H1 (cell line): Measurements from ENCODE around the gene ZBP1. TPM values are rescaled to one million over a fixed set of nuclear protein-coding genes. Genes with fewer than 3 reads are reported as not detected.

ENCODE experiments used
- CTBP2 ChIP-seq: IDR thresholded peaks from 2 replicates; pipeline ENCODE4 v1.7.0; 2011; ENCODE audit warnings: borderline replicate concordance, mild to moderate bottlenecking, moderate library complexity, mixed read lengths, low read length; ENCODE audit not compliant: insufficient read depth, insufficient read length
- EGR1 ChIP-seq: IDR thresholded peaks from 2 replicates; pipeline ENCODE4 v1.6.1; 2011; ENCODE audit warnings: low read depth, low read length, borderline replicate concordance
- EZH2 ChIP-seq: fragments of 200-600 bp; sonication (generic); IDR thresholded peaks from 2 replicates; pipeline ENCODE4 v1.7.1; 2012; ENCODE audit warnings: low read depth, mild to moderate bottlenecking, moderate library complexity, low read length, inconsistent platforms; ENCODE audit not compliant: severe bottlenecking
- JUN ChIP-seq: IDR thresholded peaks from 2 replicates; pipeline ENCODE4 v1.6.1; 2011; ENCODE audit warnings: low read depth, mild to moderate bottlenecking, improper control_type of control experiment, low read length
- KDM1A ChIP-seq: fragments of 200-600, 300-600 bp; sonication (generic); IDR thresholded peaks from 2 replicates; pipeline ENCODE4 v1.7.1; 2016; ENCODE audit warnings: mild to moderate bottlenecking, low read length, borderline replicate concordance
- RBBP5 ChIP-seq: IDR thresholded peaks from 2 replicates; pipeline ENCODE4 v1.7.1; 2012; ENCODE audit warnings: low read depth, mild to moderate bottlenecking, inconsistent platforms, low read length, moderate library complexity, borderline replicate concordance
- SAP30 ChIP-seq: fragments of 300-600 bp; sonication (generic); IDR thresholded peaks from 2 replicates; pipeline ENCODE4 v1.7.1; 2012; ENCODE audit warnings: low read length, moderate library complexity, mild to moderate bottlenecking, inconsistent platforms; ENCODE audit not compliant: insufficient read depth, insufficient replicate concordance
- polyA plus RNA-seq, 7 experiments: library from polyadenylated mRNA; depleted of rRNA in 3 of 7; stranded (reverse) in 5 of 7; unstranded in 2 of 7; fragments of >200 nt in 5 of 7; fragments of 200-250 nt in 2 of 7; gene quantifications; 1 replicate in 5 of 7; 2 replicates in 1 of 7; 4 replicates in 1 of 7; pipeline versions ENCODE4 v1.2.1 to v1.2.3, GENCODE V29; 2011 to 2013; ENCODE audit warnings: missing spikeins in 2 of 7, mixed read lengths in 2 of 7
- total RNA-seq: library from RNA; stranded (reverse); fragmentation: NEBNext Ultra II Directional; extraction: Animal tissue kit (Norgen Biotek cat#: 25700); gene quantifications from 2 replicates; pipeline ENCODE4 v1.2.1, GENCODE V29; 2021
- TF ChIP-seq, protein P1 (sequence below): fragments of 300-600 bp; sonication (generic); IDR thresholded peaks from 2 replicates; pipeline ENCODE4 v1.7.1; 2012; ENCODE audit warnings: low read length, moderate library complexity, mild to moderate bottlenecking, inconsistent platforms; ENCODE audit not compliant: insufficient replicate concordance
- TF ChIP-seq, protein P2 (sequence below): IDR thresholded peaks from 2 replicates; pipeline ENCODE4 v1.6.1; 2012; ENCODE audit warnings: inconsistent platforms

Gene ZBP1
- total and polyA plus RNA-seq, 2 of the 8 experiments (the other 6 are each of a cell fraction or from before 2014, with no cell fraction given) = not detected

DNA sequence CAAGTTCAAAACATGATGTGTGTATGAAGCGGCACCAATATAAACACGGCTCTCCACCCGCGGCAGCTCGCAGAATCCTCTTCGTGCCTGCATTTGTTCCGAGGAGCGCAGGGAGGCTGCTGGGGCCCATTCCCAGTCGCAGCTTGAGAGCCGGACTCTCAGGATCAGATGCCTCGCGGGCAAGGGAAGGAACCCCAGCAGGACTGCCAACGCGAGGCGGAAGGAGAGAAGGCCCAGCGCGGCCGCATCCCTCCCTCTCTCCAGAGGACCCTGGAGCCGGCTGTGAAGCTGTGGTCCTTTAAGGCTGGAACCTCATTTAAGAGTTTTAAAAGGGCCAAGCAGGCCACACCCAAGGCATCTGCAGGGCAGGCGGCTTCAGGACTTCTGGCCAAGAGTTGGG is 44.2 kb upstream of the ZBP1 start (continued):
- TF ChIP-seq, protein P1, sequence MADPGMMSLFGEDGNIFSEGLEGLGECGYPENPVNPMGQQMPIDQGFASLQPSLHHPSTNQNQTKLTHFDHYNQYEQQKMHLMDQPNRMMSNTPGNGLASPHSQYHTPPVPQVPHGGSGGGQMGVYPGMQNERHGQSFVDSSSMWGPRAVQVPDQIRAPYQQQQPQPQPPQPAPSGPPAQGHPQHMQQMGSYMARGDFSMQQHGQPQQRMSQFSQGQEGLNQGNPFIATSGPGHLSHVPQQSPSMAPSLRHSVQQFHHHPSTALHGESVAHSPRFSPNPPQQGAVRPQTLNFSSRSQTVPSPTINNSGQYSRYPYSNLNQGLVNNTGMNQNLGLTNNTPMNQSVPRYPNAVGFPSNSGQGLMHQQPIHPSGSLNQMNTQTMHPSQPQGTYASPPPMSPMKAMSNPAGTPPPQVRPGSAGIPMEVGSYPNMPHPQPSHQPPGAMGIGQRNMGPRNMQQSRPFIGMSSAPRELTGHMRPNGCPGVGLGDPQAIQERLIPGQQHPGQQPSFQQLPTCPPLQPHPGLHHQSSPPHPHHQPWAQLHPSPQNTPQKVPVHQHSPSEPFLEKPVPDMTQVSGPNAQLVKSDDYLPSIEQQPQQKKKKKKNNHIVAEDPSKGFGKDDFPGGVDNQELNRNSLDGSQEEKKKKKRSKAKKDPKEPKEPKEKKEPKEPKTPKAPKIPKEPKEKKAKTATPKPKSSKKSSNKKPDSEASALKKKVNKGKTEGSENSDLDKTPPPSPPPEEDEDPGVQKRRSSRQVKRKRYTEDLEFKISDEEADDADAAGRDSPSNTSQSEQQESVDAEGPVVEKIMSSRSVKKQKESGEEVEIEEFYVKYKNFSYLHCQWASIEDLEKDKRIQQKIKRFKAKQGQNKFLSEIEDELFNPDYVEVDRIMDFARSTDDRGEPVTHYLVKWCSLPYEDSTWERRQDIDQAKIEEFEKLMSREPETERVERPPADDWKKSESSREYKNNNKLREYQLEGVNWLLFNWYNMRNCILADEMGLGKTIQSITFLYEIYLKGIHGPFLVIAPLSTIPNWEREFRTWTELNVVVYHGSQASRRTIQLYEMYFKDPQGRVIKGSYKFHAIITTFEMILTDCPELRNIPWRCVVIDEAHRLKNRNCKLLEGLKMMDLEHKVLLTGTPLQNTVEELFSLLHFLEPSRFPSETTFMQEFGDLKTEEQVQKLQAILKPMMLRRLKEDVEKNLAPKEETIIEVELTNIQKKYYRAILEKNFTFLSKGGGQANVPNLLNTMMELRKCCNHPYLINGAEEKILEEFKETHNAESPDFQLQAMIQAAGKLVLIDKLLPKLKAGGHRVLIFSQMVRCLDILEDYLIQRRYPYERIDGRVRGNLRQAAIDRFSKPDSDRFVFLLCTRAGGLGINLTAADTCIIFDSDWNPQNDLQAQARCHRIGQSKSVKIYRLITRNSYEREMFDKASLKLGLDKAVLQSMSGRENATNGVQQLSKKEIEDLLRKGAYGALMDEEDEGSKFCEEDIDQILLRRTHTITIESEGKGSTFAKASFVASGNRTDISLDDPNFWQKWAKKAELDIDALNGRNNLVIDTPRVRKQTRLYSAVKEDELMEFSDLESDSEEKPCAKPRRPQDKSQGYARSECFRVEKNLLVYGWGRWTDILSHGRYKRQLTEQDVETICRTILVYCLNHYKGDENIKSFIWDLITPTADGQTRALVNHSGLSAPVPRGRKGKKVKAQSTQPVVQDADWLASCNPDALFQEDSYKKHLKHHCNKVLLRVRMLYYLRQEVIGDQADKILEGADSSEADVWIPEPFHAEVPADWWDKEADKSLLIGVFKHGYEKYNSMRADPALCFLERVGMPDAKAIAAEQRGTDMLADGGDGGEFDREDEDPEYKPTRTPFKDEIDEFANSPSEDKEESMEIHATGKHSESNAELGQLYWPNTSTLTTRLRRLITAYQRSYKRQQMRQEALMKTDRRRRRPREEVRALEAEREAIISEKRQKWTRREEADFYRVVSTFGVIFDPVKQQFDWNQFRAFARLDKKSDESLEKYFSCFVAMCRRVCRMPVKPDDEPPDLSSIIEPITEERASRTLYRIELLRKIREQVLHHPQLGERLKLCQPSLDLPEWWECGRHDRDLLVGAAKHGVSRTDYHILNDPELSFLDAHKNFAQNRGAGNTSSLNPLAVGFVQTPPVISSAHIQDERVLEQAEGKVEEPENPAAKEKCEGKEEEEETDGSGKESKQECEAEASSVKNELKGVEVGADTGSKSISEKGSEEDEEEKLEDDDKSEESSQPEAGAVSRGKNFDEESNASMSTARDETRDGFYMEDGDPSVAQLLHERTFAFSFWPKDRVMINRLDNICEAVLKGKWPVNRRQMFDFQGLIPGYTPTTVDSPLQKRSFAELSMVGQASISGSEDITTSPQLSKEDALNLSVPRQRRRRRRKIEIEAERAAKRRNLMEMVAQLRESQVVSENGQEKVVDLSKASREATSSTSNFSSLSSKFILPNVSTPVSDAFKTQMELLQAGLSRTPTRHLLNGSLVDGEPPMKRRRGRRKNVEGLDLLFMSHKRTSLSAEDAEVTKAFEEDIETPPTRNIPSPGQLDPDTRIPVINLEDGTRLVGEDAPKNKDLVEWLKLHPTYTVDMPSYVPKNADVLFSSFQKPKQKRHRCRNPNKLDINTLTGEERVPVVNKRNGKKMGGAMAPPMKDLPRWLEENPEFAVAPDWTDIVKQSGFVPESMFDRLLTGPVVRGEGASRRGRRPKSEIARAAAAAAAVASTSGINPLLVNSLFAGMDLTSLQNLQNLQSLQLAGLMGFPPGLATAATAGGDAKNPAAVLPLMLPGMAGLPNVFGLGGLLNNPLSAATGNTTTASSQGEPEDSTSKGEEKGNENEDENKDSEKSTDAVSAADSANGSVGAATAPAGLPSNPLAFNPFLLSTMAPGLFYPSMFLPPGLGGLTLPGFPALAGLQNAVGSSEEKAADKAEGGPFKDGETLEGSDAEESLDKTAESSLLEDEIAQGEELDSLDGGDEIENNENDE = no peak
- TF ChIP-seq SAP30 (no peak), EZH2 (no peak), RBBP5 (no peak), EGR1 (no peak), CTBP2 (no peak), JUN (no peak), KDM1A (no peak)
- TF ChIP-seq, protein P2, sequence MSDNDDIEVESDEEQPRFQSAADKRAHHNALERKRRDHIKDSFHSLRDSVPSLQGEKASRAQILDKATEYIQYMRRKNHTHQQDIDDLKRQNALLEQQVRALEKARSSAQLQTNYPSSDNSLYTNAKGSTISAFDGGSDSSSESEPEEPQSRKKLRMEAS = no peak
